ENCODE results near the gene PALLD. TPM values are rescaled to one million over a fixed set of nuclear protein-coding genes. Genes with fewer than 3 reads are reported as not detected.
A peak's percentile ranks its signal among the peaks of the same experiment; 100 is the strongest.

PALLD gene
- total RNA-seq, 1 experiment from 2014 or later, result 18.3 TPM

DNA sequence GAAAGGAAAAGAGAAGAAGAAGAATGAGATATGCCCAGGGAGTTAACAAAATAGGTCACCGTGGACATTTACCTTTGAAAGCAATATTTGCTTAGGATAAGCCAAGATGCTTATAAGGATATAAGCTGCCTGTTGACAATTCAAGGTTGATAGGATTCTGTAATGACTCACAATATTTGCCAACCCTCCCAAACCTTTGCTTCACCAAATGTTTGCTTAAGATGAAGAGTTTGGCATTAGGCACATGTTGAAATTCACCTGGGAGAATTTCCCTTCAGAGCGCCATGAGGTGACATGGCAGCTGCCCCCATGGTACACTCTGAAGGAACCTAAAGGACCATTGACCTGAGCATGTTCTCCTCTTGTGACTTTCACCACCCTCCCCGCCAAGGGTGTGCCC is 4.6 kb downstream of the PALLD start:
- no peak overlapping the region for H2BK5ac ChIP-seq (ENCODE audit: insufficient read length, low read length)
- H4K91ac ChIP-seq (ENCODE audit: insufficient read length, low read depth, low read length), result no peak overlapping the region
- no peak overlapping the region for H2BK20ac ChIP-seq (ENCODE audit: low read depth, low read length, poor library complexity, severe bottlenecking)
- no peaks in the 10 kb centered on the region for H3K4me1 ChIP-seq (ENCODE audit: insufficient read depth, low read length)
- H3K56ac ChIP-seq (ENCODE audit: insufficient read length, low read depth, low read length), result no peak overlapping the region
- TF ChIP-seq CTCF (conservative IDR thresholded peaks at IDR 0.05), result no peak
- no peaks in the 10 kb centered on the region for H3K9me3 ChIP-seq (ENCODE audit: control insufficient read depth, low read depth, low read length)
- H2BK15ac ChIP-seq (ENCODE audit: low read depth, low read length), result no peak overlapping the region
- Mint-ChIP-seq H3K27ac (peak overlapping the region in 1 of 3 experiments; percentile 66; a peak in 1 of 7 replicates), H3K36me3 (ENCODE audit: insufficient read depth in 1 of 3, low read depth in 3 of 3) (no peaks in the 10 kb centered on the region), H3K4me3 (no peak overlapping the region), H3K9me3 (no peaks in the 10 kb centered on the region), H3K4me1 (peaks cover 13 to 18% of the 10 kb centered on the region in 2 experiments), H3K27me3 (ENCODE audit: low read depth) (no peaks in the 10 kb centered on the region)
- no peaks in the 10 kb centered on the region for H3K79me1 ChIP-seq (ENCODE audit: insufficient read depth, low read depth, low read length, poor library complexity, severe bottlenecking)
- no peak overlapping the region for H2AFZ ChIP-seq (ENCODE audit: low read length)
- H3K18ac ChIP-seq (ENCODE audit: insufficient read length, low read depth, low read length), result no peak overlapping the region
- no peak overlapping the region for H3K4ac ChIP-seq (ENCODE audit: low read depth, low read length)
- H3K14ac ChIP-seq (ENCODE audit: insufficient read depth, low read length), result no peak overlapping the region
- no peak overlapping the region for H4K8ac ChIP-seq (replicated peaks; ENCODE audit: insufficient read length, low read depth, low read length)
- no peak overlapping the region for H3T11ph ChIP-seq (ENCODE audit: low read length)
- H3K4me2 ChIP-seq (ENCODE audit: insufficient read depth, insufficient read length, low read length), result no peak overlapping the region
- no peak overlapping the region for H3K27ac ChIP-seq (ENCODE audit: insufficient read length, low read depth, low read length)
- no peak overlapping the region for H2AK5ac ChIP-seq (ENCODE audit: insufficient read length, low read length)
- no peak overlapping the region for H2BK120ac ChIP-seq (ENCODE audit: low read depth, low read length, poor library complexity, severe bottlenecking)
- H3K79me2 ChIP-seq (ENCODE audit: insufficient read depth, low read length), result no peaks in the 10 kb centered on the region
- H3K27me3 ChIP-seq (ENCODE audit: insufficient read depth, low read length), result no peaks in the 10 kb centered on the region
- H3K23me2 ChIP-seq (ENCODE audit: insufficient read length, low read depth, low read length, poor library complexity, severe bottlenecking), result no peaks in the 10 kb centered on the region
- H4K20me1 ChIP-seq (ENCODE audit: control insufficient read depth, insufficient read depth, insufficient read length), result no peaks in the 10 kb centered on the region
- no peak overlapping the region for H3K23ac ChIP-seq (ENCODE audit: insufficient read length, low read depth, low read length)
- no peak overlapping the region for H3K9ac ChIP-seq (ENCODE audit: extremely low read depth, insufficient read length, low read length)
- WGBS (ENCODE audit: extremely low coverage, insufficient read length, low lambda C conversion rate), result no CpG with 5 or more reads among the region's 3 CpGs
- H2BK12ac ChIP-seq (ENCODE audit: insufficient read length, low read depth, low read length), result no peak overlapping the region
- H4K5ac ChIP-seq (ENCODE audit: insufficient read length, low read depth, low read length), result no peak overlapping the region
- DNase-seq, result no peak

Measured in H9 (cell line).